ENCODE results near the gene GRIK2.
"Not testable (repeated sequence)": the region's sequence is repeated elsewhere in the genome, so short reads cannot be mapped to it uniquely, and the experiment has no call there.

The GRIK2 gene

GRCh38 chr6:101379926-101380325, 13.6 kb upstream of the GRIK2 start:
- TF ChIP-seq CTCF (IDR thresholded peaks at IDR 0.05; ENCODE audit: insufficient read depth, low read depth, low read length, missing control alignments): no peak
- no peak overlapping the region for H3K4me3 ChIP-seq (ENCODE audit: low read depth, low read length)
- DNase-seq (ENCODE audit: low read depth): no peak

- no peak for DNase-seq (ENCODE audit: low read depth)
- TF ChIP-seq CTCF (IDR thresholded peaks at IDR 0.05; ENCODE audit: insufficient read depth, low read depth, low read length, missing control alignments): no peak
- no peak overlapping the region for H3K4me3 ChIP-seq (ENCODE audit: low read depth, low read length)
Observed at GRCh38 chr6:101380897-101381630, 12.4 kb upstream of the GRIK2 start.

- not testable (repeated sequence) for DNase-seq (ENCODE audit: low read depth); H3K4me3 ChIP-seq (ENCODE audit: low read depth, low read length)
Observed at GRCh38 chr6:101383747-101384146, 9.8 kb upstream of the GRIK2 start.

- no peak for DNase-seq (ENCODE audit: low read depth)
- TF ChIP-seq CTCF (IDR thresholded peaks at IDR 0.05; ENCODE audit: insufficient read depth, low read depth, low read length, missing control alignments): no peak
- no peak overlapping the region for H3K4me3 ChIP-seq (ENCODE audit: low read depth, low read length)
Observed at GRCh38 chr6:101386982-101387381, 6.5 kb upstream of the GRIK2 start.

GRCh38 chr6:101391772-101392585, 1.5 kb upstream of the GRIK2 start:
- no peak overlapping the region for H3K4me3 ChIP-seq (ENCODE audit: low read depth, low read length)
- no peak for TF ChIP-seq CTCF (IDR thresholded peaks at IDR 0.05; ENCODE audit: insufficient read depth, low read depth, low read length, missing control alignments)
- DNase-seq (ENCODE audit: low read depth): no peak

- no peak overlapping the region for H3K4me3 ChIP-seq (ENCODE audit: low read depth, low read length)
- no peak for DNase-seq (ENCODE audit: low read depth)
- TF ChIP-seq CTCF (IDR thresholded peaks at IDR 0.05; ENCODE audit: insufficient read depth, low read depth, low read length, missing control alignments): no peak
Observed at GRCh38 chr6:101392586-101393230, 800 bp upstream of the GRIK2 start.

DNA sequence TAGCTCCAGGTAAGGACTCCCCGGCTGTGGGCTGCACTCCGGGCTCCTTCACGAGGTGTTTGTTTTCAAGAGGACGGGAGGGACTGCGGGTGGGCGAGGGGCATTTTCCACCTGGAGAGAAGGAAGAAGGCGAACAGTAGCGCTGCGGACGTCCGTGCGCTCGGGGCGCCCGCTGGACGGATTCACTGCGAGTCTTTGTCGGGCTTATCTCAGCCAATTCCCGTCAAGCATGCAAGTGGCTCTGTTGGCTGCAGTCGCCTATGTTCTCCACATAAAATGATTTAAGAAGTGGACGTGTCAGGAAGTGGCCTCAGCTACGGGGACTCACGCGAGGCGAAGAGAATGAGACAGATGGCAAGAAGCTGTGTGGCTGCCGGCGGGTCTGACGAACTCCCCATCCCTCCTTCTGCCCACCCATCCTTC, 332 bp downstream of the GRIK2 start:
- TF ChIP-seq CTCF (IDR thresholded peaks at IDR 0.05; ENCODE audit: insufficient read depth, low read depth, low read length, missing control alignments): no peak
- H3K4me3 ChIP-seq (ENCODE audit: low read depth, low read length): no peak overlapping the region
- no peak for DNase-seq (ENCODE audit: low read depth)
